ENCODE data around the gene WDR41.
"Not testable (repeated sequence)": the region's sequence is repeated elsewhere in the genome, so short reads cannot be mapped to it uniquely, and the experiment has no call there.

Gene WDR41

DNA sequence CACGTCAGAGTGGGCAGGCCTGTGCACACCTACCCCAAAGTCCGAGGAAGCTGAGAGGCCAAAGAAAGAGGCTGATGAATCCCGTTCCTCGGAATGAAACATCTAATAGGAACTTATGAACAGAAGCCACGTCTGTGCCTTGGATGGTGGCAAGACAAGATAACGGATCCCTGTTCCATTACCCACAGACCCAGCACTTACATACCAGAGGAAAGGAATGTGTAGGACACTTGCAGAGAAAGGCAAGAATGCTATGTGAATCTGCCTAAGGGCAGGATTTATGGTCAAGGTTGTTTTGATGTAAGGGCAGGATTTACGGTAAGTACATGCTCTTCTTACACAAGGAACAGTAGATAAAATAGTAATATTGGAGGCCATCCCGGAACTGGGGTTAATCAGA lies 93.2 kb downstream of the WDR41 start:
- DNase-seq, result no peak

DNA sequence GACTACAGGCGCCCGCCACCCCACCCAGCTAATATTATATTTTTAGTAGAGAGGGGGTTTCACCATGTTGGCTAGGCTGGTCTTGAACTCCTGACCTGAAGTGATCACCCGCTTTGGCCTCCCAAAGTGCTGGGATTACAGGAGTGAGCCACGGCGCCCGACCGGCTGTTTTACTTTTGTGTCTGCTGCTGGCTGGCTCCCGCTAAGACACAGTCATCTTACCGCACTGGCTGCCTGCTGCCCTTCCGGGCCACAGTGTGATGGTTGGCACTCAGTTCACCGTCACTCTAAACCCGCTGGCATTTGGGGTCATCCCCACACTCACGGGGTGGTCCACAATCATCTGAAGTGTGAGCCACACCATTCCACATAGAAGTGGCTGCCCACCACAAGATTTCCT lies 93.7 kb downstream of the WDR41 start:
- no peak for DNase-seq

DNA sequence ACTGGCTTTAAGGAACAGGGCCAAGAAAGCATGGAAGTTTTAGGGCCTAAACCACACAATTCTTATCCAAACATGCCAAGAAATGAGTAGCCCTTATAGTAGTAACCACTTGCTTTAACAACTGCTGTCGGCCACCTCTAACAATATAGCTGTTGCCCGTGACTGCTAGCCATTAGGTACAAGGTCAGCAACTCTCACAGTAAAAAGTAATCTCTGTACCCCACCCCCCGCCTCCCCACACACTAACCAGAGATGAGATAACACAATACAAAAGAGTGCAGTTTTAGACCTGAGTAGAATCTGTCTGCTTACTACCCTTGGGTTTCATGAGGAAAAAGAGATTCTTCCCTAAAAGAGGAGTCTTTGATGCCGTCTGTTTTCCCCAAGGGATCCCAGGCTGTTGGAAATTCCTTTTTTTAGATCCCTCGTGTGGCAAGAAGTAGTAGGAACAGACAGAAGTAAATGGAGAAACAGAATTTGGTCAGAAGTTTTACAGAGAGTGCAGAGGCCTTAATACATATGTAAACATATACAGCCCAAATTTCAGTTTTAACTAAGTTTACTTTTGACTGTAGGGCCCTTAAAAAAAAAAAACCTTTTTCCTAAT lies 94.3 kb downstream of the WDR41 start:
- no peak for DNase-seq

DNA sequence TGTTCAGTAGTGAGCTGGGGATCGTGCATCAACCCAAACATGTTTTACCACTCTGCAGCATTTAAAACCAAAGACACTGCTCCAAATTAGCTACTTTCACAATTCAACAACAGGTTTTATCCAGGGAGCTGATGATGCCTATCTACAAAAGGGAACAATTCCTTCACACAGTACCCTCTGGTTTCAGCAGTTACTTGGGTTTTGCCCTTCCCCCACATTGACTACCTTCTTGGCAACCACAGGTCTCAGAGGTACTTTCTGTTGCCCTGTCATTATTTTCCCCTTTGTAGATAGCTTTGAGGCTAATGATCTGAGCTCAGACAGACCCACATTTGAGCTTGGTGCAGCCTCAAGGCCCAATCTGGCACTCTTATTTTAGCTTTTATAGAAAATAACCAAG lies 96.1 kb downstream of the WDR41 start:
- DNase-seq, result no peak

DNA sequence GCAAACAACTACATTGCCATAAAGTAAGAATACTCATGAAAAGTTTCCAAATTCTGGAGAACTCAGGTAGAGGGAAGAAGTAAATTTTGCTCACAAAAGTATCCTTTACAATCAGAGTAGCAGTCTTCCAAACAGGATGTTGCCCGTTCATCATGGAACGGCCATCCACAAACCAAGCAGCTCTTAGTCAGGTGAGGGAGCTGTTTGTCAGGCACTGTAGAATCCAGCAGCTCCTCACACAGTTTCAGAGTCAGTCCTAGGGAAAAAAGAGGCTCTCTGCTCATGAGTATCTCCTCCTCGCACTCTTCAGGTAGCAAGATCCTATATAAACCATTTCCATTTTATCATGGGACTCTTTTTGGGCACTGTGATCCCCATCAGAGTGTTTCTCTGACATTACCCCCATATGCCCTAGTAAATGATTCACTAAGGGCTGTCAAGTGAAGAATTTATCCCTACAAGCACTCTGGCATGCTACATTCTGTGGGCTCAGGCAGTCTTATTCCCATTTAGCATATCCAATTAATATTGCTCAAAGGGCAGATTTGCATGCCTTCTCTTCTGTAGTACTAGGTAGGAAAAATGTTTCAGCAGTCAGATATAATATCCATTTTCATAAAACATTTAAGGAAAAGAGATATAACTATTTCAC lies 97.9 kb downstream of the WDR41 start:
- DNase-seq, result no peak

DNA sequence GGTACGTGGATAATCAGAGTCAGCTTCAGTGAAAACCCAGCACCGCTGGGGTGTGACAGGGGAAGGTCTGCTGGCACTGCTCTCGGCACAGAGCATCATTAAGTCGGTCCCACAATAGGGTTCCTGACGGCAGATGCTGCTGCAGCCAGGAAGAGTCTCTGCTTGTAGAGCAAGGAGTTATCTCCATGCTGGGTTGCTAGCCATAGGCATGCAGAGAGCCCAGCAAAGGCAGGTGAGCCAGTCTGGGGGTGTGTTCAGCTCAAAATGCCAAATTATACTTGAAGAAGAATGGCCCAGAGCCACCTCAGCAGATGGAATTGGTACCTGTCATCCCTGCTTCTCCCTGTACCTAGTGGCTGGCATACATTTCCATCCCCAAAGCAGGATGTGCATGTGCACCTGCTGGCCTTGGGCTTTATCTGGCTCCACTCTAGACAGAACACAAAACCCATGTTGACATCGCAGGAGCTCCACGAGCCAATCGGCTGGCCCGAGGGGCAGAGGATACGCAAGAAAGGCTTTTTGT lies 100.8 kb downstream of the WDR41 start:
- DNase-seq, result no peak

DNA sequence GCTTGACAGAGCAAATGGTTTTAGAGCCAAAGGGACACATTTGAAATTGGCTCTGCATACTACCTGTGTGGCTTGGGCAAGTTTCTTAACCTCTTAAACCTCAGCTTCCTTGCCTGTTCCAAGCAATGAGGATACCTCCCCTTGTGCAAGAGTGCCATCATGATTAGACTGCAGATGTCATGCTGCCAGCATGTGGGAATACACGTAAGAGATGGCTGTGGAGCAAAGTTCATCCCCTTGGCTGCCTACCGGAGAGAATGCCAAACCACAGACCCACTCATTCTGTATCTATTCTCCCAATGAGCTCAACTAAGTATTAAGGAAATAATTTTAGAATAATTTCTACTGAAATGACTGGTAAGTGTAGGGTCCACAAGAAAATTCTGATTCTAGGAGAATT lies 101.3 kb downstream of the WDR41 start:
- DNase-seq, result no peak

DNA sequence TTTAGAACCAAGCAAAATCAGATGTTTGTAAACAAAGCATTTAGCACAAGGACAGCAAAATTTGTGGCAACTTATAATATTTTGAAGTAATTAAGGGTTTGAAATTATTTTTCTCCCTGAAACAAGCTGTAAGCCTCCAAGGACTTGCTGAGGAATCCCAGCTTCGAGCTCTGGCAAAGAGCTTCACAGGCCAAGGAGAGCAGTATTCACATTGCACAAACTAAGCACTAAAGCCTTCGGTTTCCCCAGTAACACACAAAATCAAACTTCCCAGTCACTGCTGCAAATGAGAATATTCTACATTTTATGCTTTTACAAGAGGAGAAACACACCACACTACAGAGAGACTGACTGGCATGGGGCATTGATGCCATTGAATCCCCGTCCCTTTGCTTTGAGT lies 101.9 kb downstream of the WDR41 start:
- no peak for DNase-seq

DNA sequence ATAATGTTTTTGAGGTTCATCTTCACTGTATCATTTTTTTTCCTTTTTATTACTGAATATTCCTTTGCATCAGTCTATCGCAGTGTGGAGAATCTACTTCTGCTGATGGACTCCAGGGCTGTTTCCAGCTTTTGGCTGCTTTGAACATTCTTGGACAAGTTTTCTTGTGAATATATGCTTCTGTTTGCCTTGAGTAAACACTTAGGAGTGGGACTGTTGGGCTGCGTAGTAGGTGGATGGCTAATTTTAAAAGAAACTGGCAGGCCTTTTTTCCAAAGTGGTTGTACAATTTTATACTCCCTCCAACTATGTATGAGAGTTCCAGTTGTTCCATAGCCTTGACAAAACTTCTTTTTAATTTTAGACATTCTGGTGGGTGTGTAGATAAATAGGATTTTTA lies 102.4 kb downstream of the WDR41 start:
- DNase-seq, result no peak

DNA sequence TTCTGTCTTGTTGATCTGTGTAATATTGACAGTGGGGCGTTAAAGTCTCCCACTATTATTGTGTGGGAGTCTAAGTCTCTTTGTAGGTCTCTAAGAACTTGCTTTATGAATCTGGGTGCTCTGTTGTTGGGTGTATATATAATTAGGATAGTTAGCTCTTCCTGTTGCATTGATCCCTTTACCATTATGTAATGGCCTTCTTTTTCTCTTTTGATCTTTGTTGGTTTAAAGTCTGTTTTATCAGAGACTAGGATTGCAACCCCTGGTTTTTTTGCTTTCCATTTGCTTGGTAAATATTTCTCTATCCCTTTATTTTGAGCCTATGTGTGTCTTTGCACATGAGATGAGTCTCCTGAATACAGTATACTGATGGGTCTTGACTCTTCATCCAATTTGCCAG lies 105.8 kb downstream of the WDR41 start:
- not testable (repeated sequence) for DNase-seq

DNA sequence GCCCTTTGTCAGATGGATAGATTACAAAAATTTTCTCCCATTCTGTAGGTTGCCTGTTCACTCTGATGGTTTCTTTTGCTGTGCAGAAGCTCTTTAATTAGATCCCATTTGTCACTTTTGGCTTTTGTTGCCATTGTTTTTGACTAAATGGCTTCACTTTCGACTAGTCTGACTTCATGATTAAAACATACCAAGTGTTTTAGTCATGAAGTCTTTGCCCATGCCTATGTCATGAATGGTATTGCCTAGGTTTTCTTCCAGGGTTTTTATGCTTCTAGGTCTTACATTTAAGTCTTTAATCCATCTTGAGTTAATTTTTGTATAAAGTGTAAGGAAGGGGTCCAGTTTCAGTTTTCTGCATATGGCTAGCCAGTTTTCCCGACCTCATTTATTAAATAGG lies 108.8 kb downstream of the WDR41 start:
- DNase-seq, result not testable (repeated sequence)
